Smooth muscle cell (in vitro differentiated cells): ENCODE measurements around the gene MAGEL2. TPM values are rescaled to one million over a fixed set of nuclear protein-coding genes. Genes with fewer than 3 reads are reported as not detected.

Source experiments
- DNase-seq: peaks from one replicate; lab custom pipeline; 2025; ENCODE audit not compliant: unreplicated experiment; lab: John Stamatoyannopoulos, UW
- H2AFZ ChIP-seq: fragments of 200-600 bp; sonication (generic); 2 replicates; pipeline ENCODE4 v1.6.0; 2016; ENCODE audit warnings: antibody characterized with exemption, low read depth, mild to moderate bottlenecking
- H3F3A ChIP-seq: fragments of 200-600 bp; sonication (generic); 2 replicates; pipeline ENCODE4 v1.6.0; 2017; ENCODE audit warnings: antibody characterized with exemption, low read depth
- H3K27ac ChIP-seq: fragments of 200-600 bp; sonication (generic); 2 replicates; pipeline ENCODE4 v1.5.1; 2016; ENCODE audit warnings: low read depth, mild to moderate bottlenecking
- H3K27me3 ChIP-seq: fragments of 200-600 bp; sonication (generic); 2 replicates; pipeline ENCODE4 v1.6.1; 2016; ENCODE audit warnings: low read depth, mild to moderate bottlenecking
- H3K36me3 ChIP-seq: fragments of 200-600 bp; sonication (generic); 2 replicates; pipeline ENCODE4 v1.5.1; 2016; ENCODE audit warnings: low read depth
- H3K4me1 ChIP-seq: fragments of 200-600 bp; sonication (generic); 2 replicates; pipeline ENCODE4 v1.5.1; 2016; ENCODE audit warnings: low read depth
- H3K4me2 ChIP-seq: fragments of 200-600 bp; sonication (generic); 2 replicates; pipeline ENCODE4 v1.6.0; 2016; ENCODE audit warnings: mild to moderate bottlenecking
- H3K4me3 ChIP-seq: fragments of 200-600 bp; sonication (generic); 2 replicates; pipeline ENCODE4 v1.5.1; 2016; ENCODE audit warnings: mild to moderate bottlenecking
- H3K79me2 ChIP-seq: fragments of 200-600 bp; sonication (generic); 2 replicates; pipeline ENCODE4 v1.6.0; 2016; ENCODE audit warnings: low read depth, mild to moderate bottlenecking
- H3K9ac ChIP-seq: fragments of 200-600 bp; sonication (generic); 2 replicates; pipeline ENCODE4 v1.6.0; 2016; ENCODE audit warnings: low read depth
- H3K9me3 ChIP-seq: fragments of 200-600 bp; sonication (generic); replicated peaks from 2 replicates; pipeline ENCODE4 v1.5.1; 2016; ENCODE audit warnings: low read depth
- H4K20me1 ChIP-seq: fragments of 200-600 bp; sonication (generic); 2 replicates; pipeline ENCODE4 v1.6.0; 2016; ENCODE audit warnings: low read depth
- CTCF ChIP-seq: fragments of 200-600 bp; sonication (generic); IDR thresholded peaks from 2 replicates; pipeline ENCODE4 v1.5.1; 2017; ENCODE audit warnings: borderline replicate concordance, mild to moderate bottlenecking, antibody characterized with exemption; ENCODE audit not compliant: insufficient read depth, poor library complexity, severe bottlenecking
- WGBS: methylation state at CpG from one replicate; pipeline ENCODE4 v1.1.7; 2016; ENCODE audit warnings: low lambda C conversion rate; 5-methylcytosine and 5-hydroxymethylcytosine counted together
- polyA plus RNA-seq: library from polyadenylated mRNA; unstranded; fragments of >200 nt; fragmentation: Nextera tagmentation; extraction: Ambion mirVana; gene quantifications from 2 replicates; pipeline ENCODE4 v1.2.1, GENCODE V29; 2016
- total RNA-seq: library from RNA; depleted of rRNA; stranded (reverse); fragments of >200 nt; gene quantifications from 2 replicates; pipeline ENCODE4 v1.2.3, GENCODE V29; 2014

MAGEL2 gene
- 6.0 and 8.4 TPM in 2 replicates for total RNA-seq
- 10.4 and 16.0 TPM in 2 replicates for polyA plus RNA-seq

- Histone ChIP-seq H3K27ac (no peak within 1 kb of the TSS), H3K79me2 (no peaks in the 10 kb centered on the region), H3K9me3 (no peaks in the 10 kb centered on the region), H3K27me3 (no peaks in the 10 kb centered on the region), H3F3A (no peaks in the 10 kb centered on the region), H2AFZ (peak within 1 kb of the TSS; percentile 87), H3K4me2 (peak within 1 kb of the TSS; percentile 84), H3K4me3 (peak within 1 kb of the TSS; percentile 69), H3K4me1 (no peaks in the 10 kb centered on the region), H3K9ac (peak within 1 kb of the TSS; percentile 60), H4K20me1 (no peaks in the 10 kb centered on the region), H3K36me3 (no peaks in the 10 kb centered on the region)
- no peak for DNase-seq
- WGBS, result 51% methylated on average over 34 of the region's 37 CpGs
- no peak for TF ChIP-seq CTCF
Measured at GRCh38 chr15:23647421-23648370, at the start of gene MAGEL2. TSS of gene MAGEL2 (minus strand) at chr15:23647867. CDS start at chr15:23647742, 125 bp downstream.

- no peak overlapping the region for H3K4me2 ChIP-seq
- no peak for DNase-seq
- no peaks in the 10 kb centered on the region for H3K36me3 ChIP-seq
- H3K4me1 ChIP-seq, result no peaks in the 10 kb centered on the region
- H2AFZ ChIP-seq, result no peak overlapping the region
- H3F3A ChIP-seq, result no peaks in the 10 kb centered on the region
- H4K20me1 ChIP-seq, result no peaks in the 10 kb centered on the region
- H3K27ac ChIP-seq, result no peak overlapping the region
- 59% methylated on average over 2 of the region's 2 CpGs for WGBS
- no peak overlapping the region for H3K4me3 ChIP-seq
- no peaks in the 10 kb centered on the region for H3K27me3 ChIP-seq
- no peaks in the 10 kb centered on the region for H3K9me3 ChIP-seq
- H3K79me2 ChIP-seq, result no peaks in the 10 kb centered on the region
- H3K9ac ChIP-seq, result no peak overlapping the region
- no peak for TF ChIP-seq CTCF
Measured at GRCh38 chr15:23695282-23695681, 47.6 kb upstream of the MAGEL2 start.

- Histone ChIP-seq H2AFZ (no peak overlapping the region), H3K27me3 (no peaks in the 10 kb centered on the region), H3K27ac (no peak overlapping the region), H3F3A (no peaks in the 10 kb centered on the region), H3K4me1 (no peaks in the 10 kb centered on the region), H3K4me3 (no peak overlapping the region), H3K36me3 (no peaks in the 10 kb centered on the region), H4K20me1 (no peaks in the 10 kb centered on the region), H3K4me2 (no peak overlapping the region), H3K79me2 (no peaks in the 10 kb centered on the region), H3K9me3 (no peaks in the 10 kb centered on the region), H3K9ac (no peak overlapping the region)
- TF ChIP-seq CTCF, result no peak
- 84% methylated on average over 1 of the region's 1 CpG for whole genome bisulfite sequencing
- no peak for DNase-seq
Measured at GRCh38 chr15:23694592-23694991, 46.9 kb upstream of the MAGEL2 start.
